CD4-positive, alpha-beta T cell treated with Interleukin-12 subunit alpha and Interleukin-12 subunit beta, for 1 hour (primary cell): ENCODE results near the gene CDH5.
A peak's percentile ranks its signal among the peaks of the same experiment; 100 is the strongest.

Experiments
- DNase-seq: peaks from one replicate; pipeline ENCODE4 v3.0.0-alpha.2; 2020

CDH5 gene

DNA sequence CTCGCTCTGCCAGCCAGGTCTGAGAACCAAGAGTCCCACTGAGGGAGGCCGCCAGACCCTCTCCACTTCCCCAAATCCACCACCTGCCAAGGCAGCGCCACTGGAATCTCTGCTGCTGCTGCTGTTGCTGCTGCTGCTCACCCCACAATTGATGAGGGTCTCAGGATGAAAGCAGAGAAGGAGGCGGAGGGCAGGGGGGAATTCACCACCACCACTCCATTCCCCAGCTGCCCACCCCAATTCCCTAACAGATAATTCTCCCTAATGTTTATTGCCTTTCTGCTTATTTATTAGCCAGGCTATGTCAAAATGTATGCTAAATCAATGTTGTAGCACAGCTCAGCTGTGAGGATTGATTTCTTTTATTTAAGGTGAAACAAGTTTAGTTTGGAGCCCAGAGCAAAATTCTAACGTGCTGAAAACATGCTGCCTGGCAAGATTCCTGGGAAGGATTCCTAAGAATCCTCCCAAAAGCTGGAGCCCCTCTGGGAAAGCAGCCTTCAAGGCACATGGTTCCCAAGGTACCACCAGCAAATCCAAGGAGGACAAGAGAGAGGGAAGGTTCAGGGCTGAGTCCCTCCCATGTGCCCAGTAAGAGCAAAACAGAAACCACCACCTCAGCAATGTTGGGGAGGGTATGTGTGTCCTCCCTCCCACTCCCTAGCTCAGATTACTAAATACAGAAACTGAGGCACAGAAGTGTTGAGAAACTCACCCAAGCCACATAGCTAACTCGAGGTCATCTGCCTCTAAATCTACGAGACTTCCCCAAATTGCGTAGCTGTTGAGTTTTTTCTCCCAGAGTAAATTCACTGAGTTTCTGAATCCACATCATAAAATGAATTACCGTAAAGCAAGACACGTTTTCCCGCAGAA is 12.2 kb upstream of the CDH5 start:
- no peak for DNase-seq

GRCh38 chr16:66355526-66355925 is 11.0 kb upstream of the CDH5 start:
- no peak for DNase-seq

DNA sequence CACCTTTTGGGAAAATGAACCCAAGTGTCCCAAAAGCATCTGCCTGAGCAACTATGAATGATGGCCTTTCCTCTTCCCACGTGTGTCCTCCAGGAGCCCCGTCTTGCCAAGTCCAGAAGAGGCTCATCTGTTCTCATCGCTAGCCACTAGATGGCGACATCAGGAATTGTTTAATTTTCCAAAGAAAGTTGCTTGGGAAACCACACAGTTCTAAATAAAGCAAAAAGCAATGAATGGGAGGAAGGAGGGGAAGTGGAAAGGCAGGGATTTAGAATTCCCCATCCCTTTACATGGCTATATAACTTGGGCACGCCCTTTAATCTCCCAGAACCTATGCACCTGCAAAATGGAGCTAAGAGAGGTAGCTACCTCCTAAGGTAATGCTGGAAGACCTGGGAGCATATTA is 9.0 kb upstream of the CDH5 start:
- DNase-seq, result peak; percentile 29

DNA sequence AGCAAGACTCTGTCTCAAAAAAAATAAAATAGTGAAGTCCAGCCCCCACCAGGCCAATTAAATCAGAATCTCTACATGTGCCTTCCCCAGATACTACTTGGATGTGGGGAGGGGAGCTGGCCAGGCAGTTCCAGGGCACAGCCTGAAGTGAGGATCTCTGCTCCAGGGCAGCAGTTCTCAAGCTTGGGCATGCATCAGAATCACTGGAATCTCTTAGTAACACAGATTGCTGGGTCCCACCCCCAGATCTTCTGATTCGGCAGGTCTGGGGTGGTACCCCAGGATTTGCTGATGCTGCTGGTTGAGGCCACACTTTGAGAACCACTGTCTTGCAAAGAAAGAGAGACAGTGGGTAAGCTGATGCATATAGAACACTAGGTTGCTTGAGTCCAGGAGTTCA is 8.3 kb upstream of the CDH5 start:
- DNase-seq, result no peak

DNA sequence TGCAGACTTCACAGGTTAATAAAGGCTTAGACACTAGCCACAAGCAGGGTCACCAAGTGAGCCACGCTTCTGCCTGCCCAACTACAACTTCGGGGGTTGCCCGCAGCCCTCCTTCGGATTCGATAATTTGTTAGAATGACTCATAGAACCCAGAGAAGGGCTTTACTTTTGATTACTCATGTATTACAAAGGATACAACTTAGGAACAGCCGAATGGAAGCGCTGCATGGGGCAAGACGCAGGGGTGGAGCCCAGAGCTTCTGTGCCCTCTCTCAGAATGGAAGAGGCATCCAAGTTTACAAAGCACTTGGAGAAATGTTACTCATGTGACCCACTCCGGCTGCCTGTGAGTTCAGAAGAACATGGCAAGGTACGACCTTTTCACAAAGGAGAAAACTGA is 7.5 kb upstream of the CDH5 start:
- DNase-seq, result no peak

DNA sequence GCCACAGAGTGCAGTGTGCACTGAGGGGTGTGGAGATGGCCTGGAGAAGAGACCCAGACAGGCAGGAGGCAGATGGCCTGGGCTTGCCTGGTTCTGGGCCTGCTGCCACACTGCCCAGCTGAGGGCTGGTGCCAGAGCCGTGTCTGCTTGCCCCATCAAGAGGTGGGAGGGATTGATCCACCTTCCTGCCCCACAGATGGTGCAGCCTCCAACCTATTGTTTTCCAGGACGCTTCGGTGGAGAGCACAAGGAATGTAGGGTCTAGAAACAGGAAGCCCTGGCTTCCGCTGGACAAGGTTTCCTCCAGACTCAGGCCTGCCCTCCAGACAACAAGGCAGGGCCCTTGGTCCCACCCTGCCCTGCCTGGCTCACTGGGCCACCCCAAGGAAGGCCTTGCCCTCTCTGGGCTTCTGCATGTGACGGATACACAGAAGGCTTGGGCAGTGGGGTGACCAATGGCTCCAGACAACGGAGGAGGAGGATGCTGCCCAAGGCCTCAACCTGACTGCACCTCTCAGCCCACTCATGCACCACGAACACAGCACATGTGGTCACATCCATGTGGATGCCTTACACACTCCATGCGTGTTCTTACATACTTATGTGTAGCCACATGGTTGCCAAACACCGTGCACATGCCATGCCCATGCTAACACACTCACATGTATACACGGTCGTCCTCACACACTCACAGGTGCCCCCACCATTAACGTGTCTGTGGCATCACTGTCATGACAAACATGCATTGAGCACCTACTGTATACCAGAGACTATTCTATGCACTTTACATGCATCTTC is 6.5 kb upstream of the CDH5 start:
- no peak for DNase-seq

DNA sequence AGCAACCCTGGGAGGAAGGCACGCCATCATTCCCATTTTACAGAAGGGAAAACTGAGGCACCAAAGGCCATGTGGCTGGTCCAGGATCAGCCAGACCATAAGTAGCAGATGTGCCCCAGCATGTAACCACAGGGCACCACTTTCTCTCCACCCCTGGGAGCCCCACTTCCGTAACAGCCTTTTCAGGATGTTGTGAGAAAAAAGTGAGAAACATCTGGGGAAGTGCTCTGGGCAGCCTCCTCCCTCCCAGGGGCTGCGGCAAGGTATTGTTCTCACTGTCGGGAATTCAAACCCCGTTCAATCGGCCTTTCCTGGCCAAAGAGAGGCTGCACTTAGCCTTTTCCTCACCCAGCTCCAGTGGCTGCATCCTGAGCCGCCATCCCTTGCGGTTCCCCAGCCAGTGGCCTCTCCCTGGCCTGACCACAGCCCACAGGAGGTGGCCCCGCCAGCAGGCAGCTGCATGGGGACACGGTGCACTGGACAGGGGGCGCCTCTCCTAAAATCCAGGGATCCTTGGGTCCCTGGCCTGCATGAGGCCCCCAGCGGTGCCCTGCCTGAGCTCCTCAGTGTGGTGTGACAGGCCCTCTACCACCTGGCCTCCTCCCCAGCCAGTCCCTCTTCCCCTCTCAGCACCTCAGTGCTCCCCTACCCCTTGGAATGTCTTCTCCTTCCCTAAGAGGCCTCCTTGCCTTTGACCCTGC is 5.7 kb upstream of the CDH5 start:
- DNase-seq, result no peak

DNA sequence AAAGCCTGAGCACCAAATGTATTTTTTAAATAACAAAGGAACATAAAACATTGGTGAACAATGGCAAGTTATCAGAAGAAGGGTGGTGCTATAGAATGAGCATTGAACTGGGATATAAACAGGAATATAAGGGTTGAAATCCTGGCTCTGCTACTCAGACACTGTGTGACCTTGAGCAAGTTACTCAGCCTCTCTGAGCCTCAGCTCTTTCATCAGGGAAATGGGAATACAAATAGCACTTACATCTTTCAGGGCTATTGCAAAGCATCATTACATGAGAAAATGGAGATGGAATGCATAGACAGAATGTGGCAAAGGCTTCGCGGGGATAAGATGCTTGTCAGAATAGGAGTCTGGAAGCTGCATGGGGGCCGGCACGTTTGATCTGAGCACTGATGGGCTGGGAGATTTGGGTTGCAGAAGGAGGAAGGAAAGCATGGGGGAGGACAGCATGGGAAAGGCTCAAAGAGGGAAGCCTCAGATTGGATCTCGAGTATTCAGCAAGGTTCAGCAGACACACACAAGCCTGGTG is 4.8 kb upstream of the CDH5 start:
- no peak for DNase-seq

DNA sequence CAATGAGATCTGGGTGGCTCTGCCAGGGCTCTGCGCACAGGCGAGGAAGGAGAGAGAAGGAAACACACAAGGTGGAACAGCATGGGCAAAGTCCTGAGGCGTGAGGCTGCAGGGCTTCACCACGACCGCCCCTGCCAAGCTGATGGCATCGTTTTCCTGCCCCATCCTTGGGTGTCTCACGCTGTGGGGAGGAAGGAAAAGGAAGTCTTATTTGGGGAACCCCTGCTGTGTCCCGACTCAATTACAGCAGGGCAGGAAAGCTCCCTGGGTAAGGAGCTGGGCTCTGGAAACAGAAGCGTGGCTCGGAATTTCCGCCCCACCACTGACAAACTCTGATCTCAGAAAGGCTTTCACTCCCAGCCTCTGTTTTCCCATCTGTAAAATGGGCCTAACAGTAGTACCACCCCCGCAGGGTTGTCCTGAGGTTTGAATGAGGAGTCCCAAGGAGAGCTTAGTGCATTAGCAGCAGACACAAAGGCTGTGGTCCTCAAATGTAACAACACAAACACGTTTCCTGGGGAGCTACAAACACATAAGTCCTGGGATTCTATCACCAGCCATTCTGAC is 3.2 kb upstream of the CDH5 start:
- DNase-seq, result no peak

- no peak for DNase-seq
These were observed 2.2 kb upstream of the CDH5 start for GRCh38 chr16:66364117-66364958.

DNA sequence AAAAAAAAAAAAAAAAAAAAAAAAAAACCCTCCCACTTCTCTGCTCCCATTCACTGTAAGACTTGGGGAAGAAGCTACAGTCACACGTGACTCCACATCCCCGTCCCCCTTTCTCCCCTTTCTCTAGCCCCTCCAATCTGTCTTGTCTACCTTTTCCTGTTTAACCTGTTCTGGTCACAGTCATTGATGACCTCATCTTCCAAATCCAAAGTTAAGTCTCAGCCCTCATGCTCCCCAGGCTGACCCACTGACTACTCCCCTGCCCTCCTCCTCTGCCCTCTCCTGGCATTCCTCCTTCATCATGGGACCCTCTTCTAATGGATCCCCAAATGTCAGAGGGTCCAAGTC is 1.6 kb upstream of the CDH5 start:
- no peak for DNase-seq

GRCh38 chr16:66365651-66366050 is 840 bp upstream of the CDH5 start:
- no peak for DNase-seq

DNA sequence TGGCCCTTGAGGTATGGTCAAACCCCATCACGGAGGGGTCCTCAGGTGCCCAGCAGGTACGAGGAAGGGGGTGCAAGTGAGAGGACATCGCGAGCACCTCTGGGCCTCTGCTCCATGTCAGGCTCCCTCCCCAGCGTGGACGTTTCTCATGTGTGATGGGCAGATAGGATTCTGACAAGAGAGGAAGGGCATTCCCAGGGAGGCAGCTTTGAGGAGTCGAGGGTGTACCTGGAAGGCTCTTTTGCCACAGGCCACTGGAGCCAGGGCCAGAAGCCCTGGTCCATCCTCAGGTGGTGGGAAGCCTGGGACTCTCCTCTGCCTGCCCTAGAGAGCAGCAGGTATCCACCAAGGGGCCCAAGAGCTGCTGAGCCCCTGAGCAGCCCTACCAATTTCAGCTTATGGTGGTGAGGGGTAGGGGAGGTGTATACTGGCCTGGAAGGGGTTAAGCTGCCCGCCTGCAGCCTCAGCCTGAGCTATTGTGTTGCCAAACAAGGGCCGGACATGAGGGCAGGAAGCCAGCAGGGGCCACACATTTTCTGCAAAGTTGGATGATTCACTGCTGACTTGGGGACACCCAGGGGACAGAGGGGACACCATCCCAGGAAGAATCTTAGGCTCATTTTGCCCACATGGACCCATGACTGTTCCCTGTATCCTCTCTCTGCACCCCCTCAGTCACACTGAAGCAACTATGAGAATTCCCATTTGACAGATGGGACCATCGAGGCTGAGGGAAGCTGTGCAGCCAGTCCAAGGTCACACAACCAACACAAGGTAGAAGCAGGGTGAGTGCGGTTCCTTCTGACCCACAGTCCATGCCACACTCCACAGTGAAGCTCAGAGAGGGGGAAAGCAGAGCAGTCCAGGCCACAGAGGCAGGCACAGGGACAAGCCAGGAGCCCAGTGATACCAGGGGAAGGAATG is 1.7 kb downstream of the CDH5 start:
- DNase-seq, result no peak

GRCh38 chr16:66369055-66369592 is 2.6 kb downstream of the CDH5 start:
- no peak for DNase-seq

DNA sequence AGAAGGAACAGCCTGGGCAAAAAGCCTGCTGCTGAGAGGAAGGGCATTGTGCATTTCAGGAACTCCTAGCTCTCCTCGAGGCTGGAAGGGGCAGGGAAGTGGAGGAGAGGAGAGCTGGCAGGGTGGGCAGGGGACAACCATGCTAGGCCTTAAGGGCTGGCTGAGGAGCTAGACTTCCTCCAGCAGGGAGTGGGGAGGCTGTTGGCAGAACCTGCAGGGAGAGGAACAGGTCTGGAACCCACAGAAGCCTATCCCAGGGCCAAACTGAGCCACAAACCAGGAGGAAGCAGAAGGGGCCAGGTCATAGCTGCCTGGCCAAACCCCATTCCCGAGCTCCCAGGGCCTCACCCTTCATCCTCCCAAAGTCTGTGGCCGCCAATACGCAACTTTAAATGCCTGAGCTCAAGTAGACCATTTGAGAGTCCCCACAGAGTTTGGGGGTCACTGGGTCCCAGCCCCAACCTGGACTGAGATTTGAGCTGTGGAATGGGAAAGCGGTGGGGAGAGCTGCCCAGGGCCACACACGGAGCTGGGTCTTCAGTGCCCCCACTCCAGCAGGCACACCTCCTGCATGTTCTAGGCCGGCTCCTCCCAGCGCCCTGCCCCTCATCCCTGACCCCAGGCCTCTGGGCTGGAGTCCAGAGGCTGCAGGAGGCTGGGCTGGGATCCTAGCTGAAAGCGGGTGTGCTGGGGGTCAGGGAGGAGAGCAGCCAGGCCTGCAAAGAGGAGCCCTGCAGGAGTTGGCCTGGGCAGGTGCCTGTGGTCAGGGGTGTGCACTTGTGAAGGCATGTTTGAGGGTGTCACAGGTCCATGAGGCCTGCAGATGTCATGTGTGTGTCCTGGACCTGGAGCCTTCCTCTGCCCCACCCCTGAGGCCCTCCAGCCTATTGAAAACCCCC is 4.5 kb downstream of the CDH5 start:
- no peak for DNase-seq

DNA sequence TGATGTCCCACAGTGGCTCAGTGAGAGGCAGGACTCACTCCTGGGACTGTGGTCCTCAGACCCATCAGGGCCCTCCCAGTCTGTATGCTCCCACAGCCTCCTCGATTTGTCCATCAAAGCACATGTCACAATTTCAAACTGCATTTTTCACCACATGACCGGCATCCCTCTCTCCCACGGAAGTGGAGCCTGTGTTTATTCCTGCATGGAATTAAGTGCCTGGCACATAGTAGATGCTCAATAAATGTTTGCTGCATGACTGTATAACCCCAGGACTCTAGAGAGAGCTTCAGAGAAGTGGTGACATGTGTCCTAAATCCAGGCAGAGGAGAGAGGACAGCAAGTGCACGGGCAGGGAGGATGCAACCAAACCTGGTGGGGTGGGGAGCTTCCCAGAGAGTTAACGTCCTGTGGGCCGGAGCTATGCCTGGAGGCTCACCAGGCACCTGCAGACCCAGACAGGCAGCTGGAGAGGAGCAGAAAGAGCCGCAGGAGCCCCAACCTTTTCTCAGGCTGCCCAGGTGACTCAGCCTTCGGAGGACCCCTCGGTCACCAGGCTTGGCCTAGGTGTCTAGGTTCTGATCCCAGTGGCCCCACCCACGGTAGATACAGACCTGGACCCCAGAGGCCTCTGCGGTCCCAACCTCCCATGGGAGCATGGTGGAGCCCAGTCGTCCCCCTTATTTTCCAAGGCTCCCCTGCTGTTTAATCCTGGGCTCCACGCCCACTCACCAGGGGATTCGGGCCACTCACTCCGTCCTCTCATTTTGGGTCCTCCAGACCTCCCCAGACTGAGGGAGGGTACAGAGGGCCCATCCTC is 5.8 kb downstream of the CDH5 start:
- no peak for DNase-seq

- no peak for DNase-seq
These were observed 6.3 kb downstream of the CDH5 start for GRCh38 chr16:66372898-66373155.

GRCh38 chr16:66373667-66374066 is 7.2 kb downstream of the CDH5 start:
- no peak for DNase-seq

- no peak for DNase-seq
These were observed 7.7 kb downstream of the CDH5 start for GRCh38 chr16:66374176-66374575.
